K562 (cell line): Measurements from ENCODE around the gene PPP3CA. TPM values are rescaled to one million over a fixed set of nuclear protein-coding genes. Genes with fewer than 3 reads are reported as not detected.

Experiments used
- ATAC-seq: fragments of 200-7000 bp; cut with Tn5 transposase; 3 replicates; pipeline ENCODE4 v1.9.1; 2020; ENCODE audit warnings: moderate library complexity
- BruUV-seq: library from RNA; stranded (reverse); fragments of 400-500 nt; replicated peaks from 2 replicates; lab custom pipeline; 2021; lab: Mats Ljungman, UMichigan
- CTCF ChIA-PET: fragments of 300-600 bp; formaldehyde crosslinking; extraction: SDS; loops from one replicate; lab custom pipeline; 2021; ENCODE audit warnings: low intra/inter-chr PET ratio; lab: Yijun Ruan, JAX
- POLR2A ChIA-PET: fragments of 300-600, 350-650 bp; sonication (Branson Sonifier 250); formaldehyde crosslinking; extraction: SDS; loops from one replicate; lab custom pipeline; 2021; ENCODE audit warnings: antibody characterized with exemption, inconsistent platforms; lab: Yijun Ruan, JAX
- DNase-seq, 4 experiments: peaks; one replicate each; pipeline versions ENCODE4 v3.0.0 to v3.0.0-alpha.2; 2011 to 2018; ENCODE audit warnings: low spot score in 3 of 4, mixed read lengths in 3 of 4; ENCODE audit errors: extremely low read depth in 1 of 4
- FAIRE-seq: peaks from 2 replicates; lab custom pipeline; 2011; peaks lifted over from hg19 to GRCh38; lab: Jason Lieb, UNC
- H2AFZ ChIP-seq: 2 replicates; pipeline ENCODE4 v1.6.0; 2011; ENCODE audit warnings: low read depth, low read length, control low read depth, inconsistent platforms
- H3K27ac ChIP-seq: fragments of 200-600 bp; 3 replicates; pipeline ENCODE4 v1.8.0; 2011; ENCODE audit warnings: low read depth, mild to moderate bottlenecking, control low read depth, inconsistent platforms, low read length, moderate library complexity, mixed read lengths; ENCODE audit errors: extremely low read depth
- H3K27me3 ChIP-seq, 2 experiments: fragments of 300-600 bp in 1 of 2; 2 replicates in 1 of 2; 3 replicates in 1 of 2; pipeline versions ENCODE4 v1.6.0 to v1.8.0; 2011; ENCODE audit warnings: inconsistent platforms in 2 of 2, low read length in 2 of 2, mild to moderate bottlenecking in 1 of 2, mixed read lengths in 1 of 2, moderate library complexity in 1 of 2; ENCODE audit not compliant: control insufficient read depth in 2 of 2, insufficient read depth in 2 of 2
- H3K36me3 ChIP-seq: fragments of 300-600 bp; 3 replicates; pipeline ENCODE4 v1.8.0; 2011; ENCODE audit warnings: mild to moderate bottlenecking, low read length, inconsistent platforms; ENCODE audit not compliant: control insufficient read depth, insufficient read depth
- H3K4me1 ChIP-seq, 2 experiments: fragments of 200-600 bp in 1 of 2; replicated peaks in 1 of 2; 2 replicates in 1 of 2; 3 replicates in 1 of 2; pipeline versions ENCODE4 v1.5.1 to v1.8.0; 2011; ENCODE audit warnings: inconsistent platforms in 2 of 2, low read length in 2 of 2, mild to moderate bottlenecking in 1 of 2, mixed read lengths in 1 of 2, moderate library complexity in 1 of 2; ENCODE audit not compliant: control insufficient read depth in 2 of 2, insufficient read depth in 2 of 2
- H3K4me2 ChIP-seq: 2 replicates; pipeline ENCODE4 v1.6.1; 2011; ENCODE audit warnings: low read length, control low read depth, inconsistent platforms, mixed read lengths; ENCODE audit not compliant: insufficient read depth
- H3K4me3 ChIP-seq: fragments of 200-600 bp; sonication (generic), shearing (Covaris generic); 2 replicates; pipeline ENCODE4 v1.5.1; 2016; ENCODE audit warnings: control low read depth, inconsistent platforms
- H3K79me2 ChIP-seq: fragments of 200-600 bp; 3 replicates; pipeline ENCODE4 v1.8.0; 2011; ENCODE audit warnings: low read length, inconsistent platforms; ENCODE audit not compliant: control insufficient read depth, insufficient read depth
- H3K9ac ChIP-seq, 2 experiments: 2 replicates each; pipeline versions ENCODE4 v1.6.0 to v1.6.1; 2011; ENCODE audit warnings: low read depth in 2 of 2, low read length in 2 of 2, control low read depth in 1 of 2, inconsistent platforms in 1 of 2, mild to moderate bottlenecking in 1 of 2, mixed read lengths in 1 of 2; ENCODE audit not compliant: insufficient read depth in 1 of 2
- H3K9me1 ChIP-seq: one replicate; pipeline ENCODE4 v1.6.0; 2011; ENCODE audit warnings: inconsistent platforms, mild to moderate bottlenecking, low read length, moderate library complexity; ENCODE audit not compliant: control insufficient read depth, insufficient read depth
- H3K9me3 ChIP-seq: replicated peaks from 2 replicates; pipeline ENCODE4 v1.5.1; 2011; ENCODE audit warnings: low read depth, low read length, inconsistent platforms; ENCODE audit not compliant: control insufficient read depth, insufficient read depth
- H4K20me1 ChIP-seq: replicated peaks from 2 replicates; pipeline ENCODE4 v1.6.1; 2011; ENCODE audit warnings: low read length, inconsistent platforms, mixed read lengths; ENCODE audit not compliant: control insufficient read depth, insufficient read depth
- ARNT ChIP-seq, 2 experiments: fragments of 450-650 bp; IDR thresholded peaks; 2 replicates each; pipeline ENCODE4 v1.6.1; 2016; ENCODE audit warnings: mild to moderate bottlenecking in 1 of 2
- CBX1 ChIP-seq: sonication (generic); IDR thresholded peaks from 2 replicates; pipeline ENCODE4 v1.6.1; 2016; ENCODE audit warnings: antibody characterized with exemption, low read depth, mild to moderate bottlenecking
- DEAF1 ChIP-seq: fragments of 450-650 bp; formaldehyde crosslinking; IDR thresholded peaks from 2 replicates; pipeline ENCODE4 v1.4.0; 2020; ENCODE audit warnings: mild to moderate bottlenecking, moderate library complexity
- E2F3 ChIP-seq: fragments of 250-450 bp; sonication (Bioruptor Pico); IDR thresholded peaks from 2 replicates; pipeline ENCODE4 v1.4.0; 2020; ENCODE audit warnings: mild to moderate bottlenecking
- FOXJ2 ChIP-seq: fragments of 200-800 bp; sonication (Bioruptor generic); IDR thresholded peaks from 2 replicates; pipeline ENCODE4 v1.6.1; 2016; ENCODE audit warnings: missing genetic modification characterization, missing compliant biosample characterization
- FOXM1 ChIP-seq, 2 experiments: fragments of 450-650 bp in 1 of 2; sonication (generic) in 1 of 2; formaldehyde crosslinking in 1 of 2; IDR thresholded peaks; 2 replicates each; pipeline versions ENCODE4 v1.6.1 to v1.9.0; 2017 to 2022; ENCODE audit warnings: low read depth in 2 of 2, mild to moderate bottlenecking in 2 of 2, missing genetic modification reagents in 1 of 2, moderate library complexity in 1 of 2
- GATA2 ChIP-seq: sonication (generic); formaldehyde crosslinking; IDR thresholded peaks from 2 replicates; pipeline ENCODE4 v1.4.0; 2020; ENCODE audit warnings: mild to moderate bottlenecking, missing genetic modification reagents
- HDGF ChIP-seq: fragments of 450-650 bp; IDR thresholded peaks from 2 replicates; pipeline ENCODE4 v1.6.1; 2016
- HES1 ChIP-seq: fragments of 450-650 bp; IDR thresholded peaks from 2 replicates; pipeline ENCODE4 v1.6.1; 2016; ENCODE audit warnings: low read depth, mild to moderate bottlenecking, moderate library complexity
- HMG20B ChIP-seq: fragments of 250-450 bp; sonication (Bioruptor Pico); IDR thresholded peaks from 2 replicates; pipeline ENCODE4 v1.5.0; 2021; ENCODE audit warnings: mild to moderate bottlenecking
- HNRNPL ChIP-seq: fragments of 200-400 bp; formaldehyde crosslinking; IDR thresholded peaks from 2 replicates; pipeline ENCODE4 v1.6.1; 2017; ENCODE audit warnings: low read depth, mild to moderate bottlenecking, low read length
- KDM1A ChIP-seq, 2 experiments: fragments of 450-650 bp; IDR thresholded peaks; 2 replicates each; pipeline ENCODE4 v1.6.1; 2016; ENCODE audit warnings: mild to moderate bottlenecking in 2 of 2
- SAP30 ChIP-seq: fragments of 200-600 bp; sonication (generic); IDR thresholded peaks from 2 replicates; pipeline ENCODE4 v1.6.1; 2012; ENCODE audit warnings: borderline replicate concordance, low read depth, mild to moderate bottlenecking, moderate library complexity, low read length, control low read depth, inconsistent platforms; ENCODE audit not compliant: insufficient read depth, poor library complexity, severe bottlenecking
- STAT5A ChIP-seq: IDR thresholded peaks from 2 replicates; pipeline ENCODE4 v1.6.1; 2012; ENCODE audit warnings: low read length, inconsistent platforms, borderline replicate concordance
- ZBTB7A ChIP-seq: IDR thresholded peaks from 2 replicates; pipeline ENCODE4 v1.6.1; 2011; ENCODE audit warnings: low read depth, mild to moderate bottlenecking, low read length, moderate library complexity, borderline replicate concordance; ENCODE audit not compliant: control insufficient read depth
- ZNF133 ChIP-seq: fragments of 250-450 bp; sonication (Bioruptor Pico); IDR thresholded peaks from 2 replicates; pipeline ENCODE4 v1.4.0; 2020; ENCODE audit warnings: mild to moderate bottlenecking
- ZNF165 ChIP-seq: fragments of 250-450 bp; sonication (Bioruptor Pico); IDR thresholded peaks from 2 replicates; pipeline ENCODE4 v1.4.0; 2020; ENCODE audit warnings: borderline replicate concordance
- ZNF224 ChIP-seq: sonication (generic); formaldehyde crosslinking; IDR thresholded peaks from 2 replicates; pipeline ENCODE4 v1.8.0; 2022; ENCODE audit warnings: mild to moderate bottlenecking, missing genetic modification reagents
- ZNF778 ChIP-seq: fragments of 450-650 bp; formaldehyde crosslinking; IDR thresholded peaks from 2 replicates; pipeline ENCODE4 v1.4.0; 2020; ENCODE audit warnings: mild to moderate bottlenecking, moderate library complexity
- WGBS: fragments of 100-300 bp; shearing (Covaris generic); methylation state at CpG from one replicate; pipeline ENCODE4 v1.1.6; 2016; ENCODE audit warnings: low coverage, mixed read lengths; ENCODE audit not compliant: insufficient coverage; ENCODE audit errors: missing lambda C conversion rate; 5-methylcytosine and 5-hydroxymethylcytosine counted together
- in situ Hi-C: fragments of 300-500 bp; cut with MboI; formaldehyde crosslinking; loops from 4 replicates; pipeline ENCODE4 v1.15.0; 2018; ENCODE audit warnings: inconsistent platforms, mixed read lengths
- intact Hi-C: fragments of 100-400 bp; cut with micrococcal nuclease; formaldehyde crosslinking; loops from 2 replicates; pipeline ENCODE4 v1.14.2; 2022
- polyA plus RNA-seq, 8 experiments: library from polyadenylated mRNA; depleted of rRNA in 4 of 8; stranded (reverse) in 5 of 8; unstranded in 3 of 8; fragments of >200 nt; fragmentation: Nextera tagmentation in 2 of 8; fragmentation: Illumina TruSeq in 1 of 8; extraction: Ambion mirVana in 2 of 8; extraction: Trizol in 1 of 8; gene quantifications; 2 replicates each; pipeline versions ENCODE4 v1.2.1 to v1.2.3, GENCODE V29; 2011 to 2014; ENCODE audit warnings: inconsistent platforms in 1 of 8, missing spikeins in 1 of 8
- total RNA-seq, 7 experiments: library from RNA; depleted of rRNA in 6 of 7; stranded (reverse); fragments of >200 nt in 6 of 7; fragmentation: Illumina TruSeq in 2 of 7; extraction: Trizol in 2 of 7; gene quantifications; 2 replicates each; pipeline versions ENCODE4 v1.2.1 to v1.2.3, GENCODE V29; 2011 to 2021; ENCODE audit warnings: low replicate concordance in 1 of 7
- TF ChIP-seq, protein P1 (sequence below), 2 experiments: fragments of 150-350 bp in 1 of 2; IDR thresholded peaks; 2 replicates each; pipeline ENCODE4 v1.6.1; 2012 to 2016; ENCODE audit warnings: low read depth in 2 of 2, low read length in 2 of 2, mild to moderate bottlenecking in 1 of 2, moderate library complexity in 1 of 2

The PPP3CA gene
- total and polyA plus RNA-seq, 9 of the 15 experiments (the other 6 are each of a cell fraction or from before 2014, with no cell fraction given) = 0.94 to 3.2 (median 1.6) TPM

DNA sequence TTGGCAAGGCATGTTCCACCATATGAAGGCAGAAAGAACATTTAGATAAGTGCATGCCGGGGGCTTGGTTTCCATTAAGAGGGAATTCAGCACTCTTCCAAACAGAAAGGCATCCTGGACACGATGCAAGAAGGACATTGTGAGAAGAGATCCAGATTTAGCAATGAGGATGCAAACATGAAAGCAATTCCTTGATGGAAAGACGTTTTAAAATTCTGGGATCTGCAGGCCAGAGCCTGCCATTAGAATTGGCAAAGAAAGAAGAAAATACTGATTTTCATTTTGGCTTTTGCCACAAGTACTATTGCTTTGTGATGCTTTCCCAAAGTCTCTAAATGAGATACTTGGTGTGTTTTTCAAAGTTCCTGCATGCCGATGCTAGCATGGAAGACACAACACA lies 367.6 kb downstream of the PPP3CA start:
- H3K4me2 ChIP-seq = no peak overlapping the region
- H3K9me3 ChIP-seq = no peaks in the 10 kb centered on the region
- H3K4me1 ChIP-seq = no peaks in the 10 kb centered on the region
- in situ Hi-C loops = no loop called here
- intact Hi-C loops = no loop called here
- H2AFZ ChIP-seq = no peak overlapping the region
- no peak overlapping the region for H3K27ac ChIP-seq
- no peak for FAIRE-seq
- H3K9ac ChIP-seq = no peak overlapping the region
- POLR2A ChIA-PET = no interaction called here
- TF ChIP-seq FOXJ2 (no peak), GATA2 (no peak), HDGF (no peak), ZBTB7A (no peak), HMG20B (no peak), ZNF778 (CRISPR knock-in tag) (no peak), ZNF224 (no peak), ARNT (IDR thresholded peaks at IDR 0.05) (no peak), E2F3 (CRISPR knock-in tag) (no peak), HES1 (no peak), DEAF1 (CRISPR knock-in tag) (no peak), STAT5A (no peak), SAP30 (no peak), ZNF133 (no peak), KDM1A (IDR thresholded peaks at IDR 0.05) (no peak), FOXM1 (IDR thresholded peaks at IDR 0.05; ENCODE audit: low read depth) (no peak), FOXM1 (CRISPR knock-in tag; IDR thresholded peaks at IDR 0.05; ENCODE audit: low read depth) (no peak), ZNF165 (CRISPR knock-in tag) (no peak), HNRNPL (no peak), CBX1 (no peak)
- TF ChIP-seq, protein P1, sequence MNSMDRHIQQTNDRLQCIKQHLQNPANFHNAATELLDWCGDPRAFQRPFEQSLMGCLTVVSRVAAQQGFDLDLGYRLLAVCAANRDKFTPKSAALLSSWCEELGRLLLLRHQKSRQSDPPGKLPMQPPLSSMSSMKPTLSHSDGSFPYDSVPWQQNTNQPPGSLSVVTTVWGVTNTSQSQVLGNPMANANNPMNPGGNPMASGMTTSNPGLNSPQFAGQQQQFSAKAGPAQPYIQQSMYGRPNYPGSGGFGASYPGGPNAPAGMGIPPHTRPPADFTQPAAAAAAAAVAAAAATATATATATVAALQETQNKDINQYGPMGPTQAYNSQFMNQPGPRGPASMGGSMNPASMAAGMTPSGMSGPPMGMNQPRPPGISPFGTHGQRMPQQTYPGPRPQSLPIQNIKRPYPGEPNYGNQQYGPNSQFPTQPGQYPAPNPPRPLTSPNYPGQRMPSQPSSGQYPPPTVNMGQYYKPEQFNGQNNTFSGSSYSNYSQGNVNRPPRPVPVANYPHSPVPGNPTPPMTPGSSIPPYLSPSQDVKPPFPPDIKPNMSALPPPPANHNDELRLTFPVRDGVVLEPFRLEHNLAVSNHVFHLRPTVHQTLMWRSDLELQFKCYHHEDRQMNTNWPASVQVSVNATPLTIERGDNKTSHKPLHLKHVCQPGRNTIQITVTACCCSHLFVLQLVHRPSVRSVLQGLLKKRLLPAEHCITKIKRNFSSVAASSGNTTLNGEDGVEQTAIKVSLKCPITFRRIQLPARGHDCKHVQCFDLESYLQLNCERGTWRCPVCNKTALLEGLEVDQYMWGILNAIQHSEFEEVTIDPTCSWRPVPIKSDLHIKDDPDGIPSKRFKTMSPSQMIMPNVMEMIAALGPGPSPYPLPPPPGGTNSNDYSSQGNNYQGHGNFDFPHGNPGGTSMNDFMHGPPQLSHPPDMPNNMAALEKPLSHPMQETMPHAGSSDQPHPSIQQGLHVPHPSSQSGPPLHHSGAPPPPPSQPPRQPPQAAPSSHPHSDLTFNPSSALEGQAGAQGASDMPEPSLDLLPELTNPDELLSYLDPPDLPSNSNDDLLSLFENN (IDR thresholded peaks at IDR 0.05; ENCODE audit: low read depth in 2 of 2, low read length in 2 of 2) = no peak
- TF ChIP-seq, all 486 proteins: peak for 0
- no TSS peak for BruUV-seq
- CTCF ChIA-PET = no interaction called here
- ATAC-seq (no peak), DNase-seq (no peak)
- Histone ChIP-seq H3K9me1 (no peaks in the 10 kb centered on the region), H3K27me3 (no peaks in the 10 kb centered on the region), H3K36me3 (no peaks in the 10 kb centered on the region), H3K4me3 (no peak overlapping the region), H3K79me2 (no peaks in the 10 kb centered on the region), H4K20me1 (no peaks in the 10 kb centered on the region)
- 2% methylated on average over 4 of the region's 4 CpGs for WGBS
